Epithelial cell of proximal tubule (primary cell): ENCODE measurements around the gene C1orf50. TPM values are rescaled to one million over a fixed set of nuclear protein-coding genes. Genes with fewer than 3 reads are reported as not detected.

Source experiments
- DNase-seq: peaks from one replicate; pipeline ENCODE4 v3.0.0-alpha.2; 2011; ENCODE audit warnings: low read depth
- H3K4me3 ChIP-seq: 2 replicates; pipeline ENCODE4 v1.5.1; 2011; ENCODE audit warnings: low read depth, mild to moderate bottlenecking, low read length
- total RNA-seq: library from RNA; depleted of rRNA; stranded (reverse); fragments of >200 nt; gene quantifications from 2 replicates; pipeline ENCODE4 v1.2.3, GENCODE V29; 2015
- TF ChIP-seq, protein P1 (sequence below): conservative IDR thresholded peaks from 2 replicates; pipeline ENCODE4 v1.5.1; 2012; ENCODE audit warnings: low read depth, mild to moderate bottlenecking, low read length

C1orf50 gene
- total RNA-seq, 1 donor from 2014 or later: 7.8 TPM

- TF ChIP-seq, protein P1, sequence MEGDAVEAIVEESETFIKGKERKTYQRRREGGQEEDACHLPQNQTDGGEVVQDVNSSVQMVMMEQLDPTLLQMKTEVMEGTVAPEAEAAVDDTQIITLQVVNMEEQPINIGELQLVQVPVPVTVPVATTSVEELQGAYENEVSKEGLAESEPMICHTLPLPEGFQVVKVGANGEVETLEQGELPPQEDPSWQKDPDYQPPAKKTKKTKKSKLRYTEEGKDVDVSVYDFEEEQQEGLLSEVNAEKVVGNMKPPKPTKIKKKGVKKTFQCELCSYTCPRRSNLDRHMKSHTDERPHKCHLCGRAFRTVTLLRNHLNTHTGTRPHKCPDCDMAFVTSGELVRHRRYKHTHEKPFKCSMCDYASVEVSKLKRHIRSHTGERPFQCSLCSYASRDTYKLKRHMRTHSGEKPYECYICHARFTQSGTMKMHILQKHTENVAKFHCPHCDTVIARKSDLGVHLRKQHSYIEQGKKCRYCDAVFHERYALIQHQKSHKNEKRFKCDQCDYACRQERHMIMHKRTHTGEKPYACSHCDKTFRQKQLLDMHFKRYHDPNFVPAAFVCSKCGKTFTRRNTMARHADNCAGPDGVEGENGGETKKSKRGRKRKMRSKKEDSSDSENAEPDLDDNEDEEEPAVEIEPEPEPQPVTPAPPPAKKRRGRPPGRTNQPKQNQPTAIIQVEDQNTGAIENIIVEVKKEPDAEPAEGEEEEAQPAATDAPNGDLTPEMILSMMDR: no peak
- no peak for DNase-seq
- no peak overlapping the region for H3K4me3 ChIP-seq
Observed at GRCh38 chr1:42731585-42731984, 35.5 kb upstream of the C1orf50 start.

DNA sequence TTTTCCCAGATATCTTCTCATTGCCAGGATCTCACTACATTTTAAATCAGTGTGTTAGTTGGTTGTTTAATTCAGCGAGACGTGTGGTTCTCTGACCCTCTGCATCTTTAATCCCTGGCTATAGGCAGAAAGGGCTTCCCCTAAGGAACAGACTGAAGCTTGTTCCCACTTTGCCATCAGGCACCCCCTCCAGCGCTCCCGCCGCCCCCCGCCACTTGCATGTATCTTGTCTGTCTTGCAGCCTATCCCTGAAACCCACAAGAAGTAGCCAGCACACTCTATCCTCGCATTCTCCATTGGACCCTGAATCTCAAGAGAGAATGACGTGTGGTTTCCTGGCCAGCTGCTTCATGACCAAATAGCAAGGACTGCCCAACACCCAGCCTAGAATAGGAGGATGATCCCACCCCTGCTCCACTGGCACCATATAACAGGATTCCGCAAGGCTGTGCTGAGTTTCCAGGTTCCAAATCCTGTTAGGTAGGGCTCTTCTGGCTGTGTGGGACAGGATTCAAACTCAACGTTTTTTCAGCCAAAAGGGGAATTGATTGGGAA is 34.8 kb upstream of the C1orf50 start:
- no peak overlapping the region for H3K4me3 ChIP-seq
- no peak for DNase-seq
- TF ChIP-seq, protein P1: no peak

- TF ChIP-seq, protein P1: no peak
- no peak overlapping the region for H3K4me3 ChIP-seq
- DNase-seq: no peak
Observed at GRCh38 chr1:42733415-42734200, 33.4 kb upstream of the C1orf50 start.

- no peak overlapping the region for H3K4me3 ChIP-seq
- no peak for DNase-seq
- TF ChIP-seq, protein P1: no peak
Observed at GRCh38 chr1:42734201-42735035, 32.6 kb upstream of the C1orf50 start.

DNA sequence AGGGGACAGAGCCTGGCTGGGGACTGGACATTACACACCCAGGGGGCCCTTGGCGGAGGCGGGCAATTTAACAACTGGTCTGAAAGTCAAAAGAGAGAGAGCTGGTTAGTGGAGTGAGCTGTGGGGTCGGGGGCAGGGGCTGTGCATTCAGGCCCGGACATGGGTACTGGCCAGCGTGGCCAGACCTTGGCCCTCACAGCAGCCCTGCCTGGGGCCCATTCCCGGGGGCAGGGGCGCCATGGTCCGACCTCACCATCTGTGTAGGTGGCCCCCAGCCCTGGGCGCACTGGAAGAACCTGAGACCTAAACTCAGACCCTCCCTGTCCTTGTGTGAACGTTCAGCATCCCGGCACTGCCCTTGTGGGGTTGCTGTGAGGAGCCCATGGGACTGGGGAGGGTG is 32.0 kb upstream of the C1orf50 start:
- H3K4me3 ChIP-seq: no peak overlapping the region
- no peak for DNase-seq
- TF ChIP-seq, protein P1: no peak

- no peak for DNase-seq
- TF ChIP-seq, protein P1: no peak
- no peak overlapping the region for H3K4me3 ChIP-seq
Observed at GRCh38 chr1:42735477-42736105, 31.5 kb upstream of the C1orf50 start.
